SK-N-SH (cell line): Measurements from ENCODE around the gene FAHD2A. TPM values are rescaled to one million over a fixed set of nuclear protein-coding genes. Genes with fewer than 3 reads are reported as not detected.

Source experiments
- CTCF ChIA-PET: fragments of 300-600, 350-600 bp; formaldehyde crosslinking; extraction: SDS; loops from one replicate; lab custom pipeline; 2021; lab: Yijun Ruan, JAX
- POLR2A ChIA-PET: fragments of 350-600 bp; sonication (Branson Sonifier 250); formaldehyde crosslinking; extraction: SDS; loops from one replicate; lab custom pipeline; 2020; ENCODE audit warnings: antibody characterized with exemption, inconsistent platforms; lab: Yijun Ruan, JAX
- DNase-seq: peaks from one replicate; pipeline ENCODE4 v3.0.0; 2012
- H2AFZ ChIP-seq: fragments of 200-600 bp; sonication (generic); 2 replicates; pipeline ENCODE4 v1.8.1; 2016; ENCODE audit warnings: antibody characterized with exemption, mild to moderate bottlenecking, low read depth
- H3F3A ChIP-seq: fragments of 200-600 bp; sonication (generic); replicated peaks from 2 replicates; pipeline ENCODE3; 2016; ENCODE audit warnings: antibody characterized with exemption, mild to moderate bottlenecking; ENCODE audit not compliant: insufficient read depth
- H3K27ac ChIP-seq, 2 experiments: fragments of 200-500 bp in 1 of 2; fragments of 200-600 bp in 1 of 2; sonication (Bioruptor generic) in 1 of 2; sonication (generic), shearing (Covaris generic) in 1 of 2; 2 replicates each; pipeline versions ENCODE4 v1.5.1 to v1.6.1; 2014 to 2016; ENCODE audit warnings: low read depth in 2 of 2, inconsistent platforms in 1 of 2, low read length in 1 of 2, mild to moderate bottlenecking in 1 of 2, mixed read lengths in 1 of 2
- H3K27me3 ChIP-seq: fragments of 200-600 bp; sonication (generic), shearing (Covaris generic); 2 replicates; pipeline ENCODE4 v1.6.1; 2016; ENCODE audit warnings: mixed run types; ENCODE audit not compliant: insufficient read depth
- H3K36me3 ChIP-seq, 2 experiments: fragments of 200-500 bp in 1 of 2; fragments of 200-600 bp in 1 of 2; sonication (Bioruptor generic) in 1 of 2; sonication (generic) in 1 of 2; replicated peaks in 1 of 2; 2 replicates each; pipeline versions ENCODE3 to v1.5.1; 2014 to 2016; ENCODE audit warnings: low read length in 1 of 2, mild to moderate bottlenecking in 1 of 2; ENCODE audit not compliant: insufficient read depth in 2 of 2, control insufficient read depth in 1 of 2
- H3K4me1 ChIP-seq, 2 experiments: fragments of 200-500 bp in 1 of 2; fragments of 200-600 bp in 1 of 2; sonication (Bioruptor generic) in 1 of 2; sonication (generic), shearing (Covaris generic) in 1 of 2; 2 replicates each; pipeline versions ENCODE4 v1.5.1 to v1.6.1; 2014 to 2016; ENCODE audit warnings: low read depth in 1 of 2, low read length in 1 of 2, mixed run types in 1 of 2; ENCODE audit not compliant: insufficient read depth in 2 of 2, control insufficient read depth in 1 of 2
- H3K4me2 ChIP-seq: fragments of 200-600 bp; sonication (generic), shearing (Covaris generic); 2 replicates; pipeline ENCODE4 v1.6.1; 2017; ENCODE audit warnings: mixed run types
- H3K4me3 ChIP-seq, 2 experiments: fragments of 200-500 bp in 1 of 2; fragments of 200-600 bp in 1 of 2; sonication (Bioruptor generic) in 1 of 2; sonication (generic), shearing (Covaris generic) in 1 of 2; 2 replicates each; pipeline versions ENCODE4 v1.5.1 to v1.8.1; 2014 to 2016; ENCODE audit warnings: low read depth in 2 of 2, inconsistent platforms in 1 of 2, low read length in 1 of 2, mild to moderate bottlenecking in 1 of 2, mixed read lengths in 1 of 2, moderate library complexity in 1 of 2
- H3K79me2 ChIP-seq: fragments of 200-600 bp; sonication (generic); 2 replicates; pipeline ENCODE4 v1.8.1; 2017; ENCODE audit warnings: mild to moderate bottlenecking; ENCODE audit not compliant: insufficient read depth
- H3K9ac ChIP-seq: fragments of 200-600 bp; sonication (generic); 2 replicates; pipeline ENCODE4 v1.6.1; 2017; ENCODE audit warnings: mixed run types
- H3K9me2 ChIP-seq: fragments of 200-600 bp; sonication (generic); 2 replicates; pipeline ENCODE4 v1.6.1; 2017; ENCODE audit warnings: mixed run types
- H3K9me3 ChIP-seq: fragments of 200-600 bp; sonication (generic); 2 replicates; pipeline ENCODE4 v1.6.1; 2017; ENCODE audit warnings: mixed run types, mild to moderate bottlenecking, moderate library complexity
- H4K20me1 ChIP-seq: fragments of 200-600 bp; sonication (generic); 2 replicates; pipeline ENCODE4 v1.6.1; 2017; ENCODE audit warnings: mild to moderate bottlenecking, mixed run types; ENCODE audit not compliant: insufficient read depth
- CTCF ChIP-seq: fragments of 200-600 bp; sonication (generic); IDR thresholded peaks from 2 replicates; pipeline ENCODE4 v1.6.1; 2017; ENCODE audit warnings: antibody characterized with exemption, mild to moderate bottlenecking, moderate library complexity
- EP300 ChIP-seq, 2 experiments: IDR thresholded peaks; 2 replicates each; pipeline versions ENCODE4 v1.4.0 to v1.6.1; 2012; ENCODE audit warnings: borderline replicate concordance in 1 of 2, low read depth in 1 of 2, low read length in 1 of 2
- FOXJ3 ChIP-seq: sonication (generic); formaldehyde crosslinking; IDR thresholded peaks from 2 replicates; pipeline ENCODE4 v1.5.1; 2020; ENCODE audit warnings: mild to moderate bottlenecking, missing genetic modification reagents
- GABPA ChIP-seq: IDR thresholded peaks from 2 replicates; pipeline ENCODE4 v1.4.0; 2012; ENCODE audit warnings: low read depth, mild to moderate bottlenecking
- MAX ChIP-seq: IDR thresholded peaks from 2 replicates; pipeline ENCODE4 v1.4.0; 2012; ENCODE audit warnings: low read depth
- POLR2AphosphoS5 ChIP-seq: IDR thresholded peaks from 2 replicates; pipeline ENCODE4 v1.6.1; 2012; ENCODE audit warnings: low read depth, low read length
- SMC3 ChIP-seq: IDR thresholded peaks from 2 replicates; pipeline ENCODE4 v1.6.1; 2012; ENCODE audit warnings: low read depth, low read length, improper control_type of control experiment
- TCF12 ChIP-seq: IDR thresholded peaks from 2 replicates; pipeline ENCODE4 v1.4.0; 2012
- USF2 ChIP-seq: fragments of 150-350 bp; IDR thresholded peaks from 2 replicates; pipeline ENCODE4 v1.6.1; 2017; ENCODE audit warnings: antibody characterized with exemption, low read length, low read depth, borderline replicate concordance
- WGBS: methylation state at CpG from one replicate; pipeline ENCODE4 v1.1.6; 2017; ENCODE audit warnings: low lambda C conversion rate; 5-methylcytosine and 5-hydroxymethylcytosine counted together
- polyA plus RNA-seq, 3 experiments: library from polyadenylated mRNA; depleted of rRNA; stranded (reverse); fragments of >200 nt; gene quantifications; 2 replicates each; pipeline ENCODE4 v1.2.3, GENCODE V29; 2012

FAHD2A gene
- polyA plus RNA-seq, 1 of the 3 experiments (the other 2 are of a cell fraction) = 40.5 TPM

- Histone ChIP-seq H2AFZ (no peak overlapping the region), H3F3A (no peaks in the 10 kb centered on the region), H3K27ac (no peak overlapping the region), H3K9ac (no peak overlapping the region), H3K9me3 (no peaks in the 10 kb centered on the region), H3K4me3 (no peak overlapping the region), H3K36me3 (no peaks in the 10 kb centered on the region)
- ChIA-PET POLR2A (no interaction called here), CTCF (interaction anchor here (1.0 to 2.3 kb wide), 2 partner anchors 40 to 154 kb away, joined by 3 to 6 read pairs; no protein-coding TSS in a partner anchor)
- DNase-seq = no peak
- WGBS = 73% methylated on average over 2 of the region's 12 CpGs
- TF ChIP-seq TCF12 (no peak), SMC3 (no peak)
- TF ChIP-seq, all 33 proteins: peak for 0
- Histone ChIP-seq H4K20me1 (no peaks in the 10 kb centered on the region), H3K9me2 (no peaks in the 10 kb centered on the region), H3K4me2 (no peak overlapping the region), H3K79me2 (no peaks in the 10 kb centered on the region), H3K4me1 (no peaks in the 10 kb centered on the region), H3K27me3 (no peaks in the 10 kb centered on the region; the same call in 1 of the 2 replicates)
Measured at GRCh38 chr2:95384854-95385569, 17.5 kb upstream of the FAHD2A start.

- 90% methylated on average over 2 of the region's 12 CpGs for WGBS
Measured at GRCh38 chr2:95385570-95385984, 16.9 kb upstream of the FAHD2A start.

More at GRCh38 chr2:95385570-95385984, 16.9 kb upstream of the FAHD2A start:
- Histone ChIP-seq H3F3A (no peaks in the 10 kb centered on the region), H3K27ac (no peak overlapping the region), H3K79me2 (no peaks in the 10 kb centered on the region), H3K4me1 (no peaks in the 10 kb centered on the region), H3K4me2 (no peak overlapping the region), H2AFZ (no peak overlapping the region), H3K9me2 (no peaks in the 10 kb centered on the region), H3K4me3 (no peak overlapping the region), H3K9ac (no peak overlapping the region), H3K9me3 (no peaks in the 10 kb centered on the region), H3K36me3 (no peaks in the 10 kb centered on the region), H4K20me1 (no peaks in the 10 kb centered on the region), H3K27me3 (no peaks in the 10 kb centered on the region; the same call in 1 of the 2 replicates)
- CTCF ChIA-PET = interaction anchor here (2.3 kb wide), 1 partner anchor 40 kb away, joined by 6 read pairs; no protein-coding TSS in a partner anchor
- no peak for DNase-seq
- no peak for TF ChIP-seq MAX
- no peak for TF ChIP-seq USF2
- no peak for TF ChIP-seq EP300 (IDR thresholded peaks at IDR 0.05; ENCODE audit: borderline replicate concordance in 1 of 2, low read depth in 1 of 2, low read length in 1 of 2)
- no peak for TF ChIP-seq FOXJ3
- TF ChIP-seq GABPA = no peak
- no peak for TF ChIP-seq CTCF
- TF ChIP-seq POLR2AphosphoS5 = no peak
- no peak for TF ChIP-seq TCF12
- POLR2A ChIA-PET = no interaction called here
